ENCODE measurements around the gene IFT27.

GRCh38 chr22:36773935-36774334 lies 2.0 kb downstream of the IFT27 start:
- peak in 2 of 5 experiments; percentile 12 to 15 for TF ChIP-seq CTCF (IDR thresholded peaks at IDR 0.05)
- no peak for TF ChIP-seq EP300 (IDR thresholded peaks at IDR 0.05)
